ENCODE data around the gene UBASH3A. TPM values are rescaled to one million over a fixed set of nuclear protein-coding genes. Genes with fewer than 3 reads are reported as not detected.

UBASH3A gene
- total RNA-seq, 4 donors from 2014 or later, result 3.9 to 14.0 (median 5.3) TPM

DNA sequence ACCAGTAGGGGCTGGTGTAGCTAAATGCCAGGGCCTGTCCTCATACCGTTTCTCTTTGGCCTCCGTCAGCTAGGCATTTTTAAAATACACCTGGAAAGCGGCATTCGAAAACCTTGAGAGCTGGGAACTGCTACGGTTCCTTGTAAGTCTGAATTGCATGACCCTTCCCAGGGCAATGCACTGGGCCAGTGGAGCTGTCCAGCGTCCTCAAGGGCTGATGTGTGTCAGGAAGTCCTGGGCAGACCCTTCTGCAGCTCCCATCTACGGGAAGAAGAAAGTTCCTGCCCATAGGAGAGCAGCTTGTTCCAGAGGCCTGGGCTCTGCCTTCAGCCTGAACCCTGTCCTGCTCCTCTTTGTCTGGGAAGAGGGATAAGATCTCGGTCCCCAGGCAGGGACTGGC is 34.1 kb downstream of the UBASH3A start:
- Histone ChIP-seq H3K9me3 (peaks cover 0 to 6% (median 0%) of the 10 kb centered on the region in 4 donors), H3K36me3 (no peaks in the 10 kb centered on the region), H3K4me1 (peaks cover 0 to 7% (median 0%) of the 10 kb centered on the region in 4 donors), H3K4me3 (no peak overlapping the region), H3K27me3 (no peaks in the 10 kb centered on the region), H3K27ac (no peak overlapping the region)
- no peak for DNase-seq
- TF ChIP-seq CTCF (IDR thresholded peaks at IDR 0.05) (no peak), POLR2A (IDR thresholded peaks at IDR 0.05) (no peak)

DNA sequence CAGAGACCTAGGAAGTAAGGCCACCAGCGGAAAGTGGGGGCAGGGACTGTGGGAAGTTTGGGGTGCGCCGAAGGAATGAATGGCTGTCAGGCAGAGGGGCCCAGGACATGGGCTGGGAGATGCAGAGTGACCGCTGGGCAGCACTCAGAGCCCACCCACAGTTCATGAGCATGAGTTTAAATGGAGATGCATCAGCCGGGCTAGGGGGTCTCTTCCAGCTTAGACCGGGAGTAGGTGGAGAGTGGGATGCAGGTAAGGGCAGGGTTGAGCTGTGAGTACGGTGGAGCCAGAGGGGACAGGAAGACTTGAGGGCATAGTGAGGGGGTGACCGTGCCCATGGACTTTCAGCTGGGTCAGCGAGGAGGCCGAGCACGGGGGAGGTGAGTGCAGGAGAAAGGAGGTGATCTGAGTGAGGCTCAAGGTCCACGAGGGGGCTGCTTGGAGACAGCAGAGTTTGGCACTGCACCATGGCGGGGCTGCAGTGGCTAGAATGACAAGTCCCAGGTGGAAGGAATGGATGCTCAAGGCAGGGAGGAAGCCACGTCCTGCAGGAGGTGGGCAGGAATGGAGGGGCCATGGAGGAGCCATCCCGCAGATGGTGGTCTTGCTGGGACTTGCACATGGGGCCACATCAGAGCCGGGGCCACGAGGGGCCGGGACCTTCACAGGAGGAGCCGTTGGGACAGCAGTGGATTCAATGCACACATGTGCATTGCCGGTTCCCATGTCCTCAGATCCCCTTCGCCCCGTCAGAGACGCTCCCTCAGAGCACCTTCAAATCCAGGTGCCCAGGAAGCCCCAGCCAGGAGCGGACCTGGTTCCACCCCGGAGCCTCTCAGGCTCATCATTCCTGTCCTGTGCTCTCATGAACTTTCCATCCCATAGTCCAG is 34.9 kb downstream of the UBASH3A start:
- DNase-seq, result no peak
- Histone ChIP-seq H3K4me3 (no peak overlapping the region), H3K9me3 (peaks cover 0 to 6% (median 0%) of the 10 kb centered on the region in 4 donors), H3K27ac (no peak overlapping the region), H3K4me1 (peaks cover 0 to 2% (median 0%) of the 10 kb centered on the region in 4 donors), H3K27me3 (no peaks in the 10 kb centered on the region), H3K36me3 (no peaks in the 10 kb centered on the region)
- TF ChIP-seq POLR2A (IDR thresholded peaks at IDR 0.05) (no peak), CTCF (IDR thresholded peaks at IDR 0.05) (no peak)

GRCh38 chr21:42439284-42440186 is 35.8 kb downstream of the UBASH3A start:
- Histone ChIP-seq H3K9me3 (peaks cover 0 to 6% (median 0%) of the 10 kb centered on the region in 4 donors), H3K36me3 (no peaks in the 10 kb centered on the region), H3K27me3 (no peaks in the 10 kb centered on the region), H3K27ac (no peak overlapping the region), H3K4me1 (no peaks in the 10 kb centered on the region), H3K4me3 (no peak overlapping the region)
- TF ChIP-seq POLR2A (IDR thresholded peaks at IDR 0.05), result no peak
- TF ChIP-seq CTCF (IDR thresholded peaks at IDR 0.05), result no peak
- no peak for DNase-seq

DNA sequence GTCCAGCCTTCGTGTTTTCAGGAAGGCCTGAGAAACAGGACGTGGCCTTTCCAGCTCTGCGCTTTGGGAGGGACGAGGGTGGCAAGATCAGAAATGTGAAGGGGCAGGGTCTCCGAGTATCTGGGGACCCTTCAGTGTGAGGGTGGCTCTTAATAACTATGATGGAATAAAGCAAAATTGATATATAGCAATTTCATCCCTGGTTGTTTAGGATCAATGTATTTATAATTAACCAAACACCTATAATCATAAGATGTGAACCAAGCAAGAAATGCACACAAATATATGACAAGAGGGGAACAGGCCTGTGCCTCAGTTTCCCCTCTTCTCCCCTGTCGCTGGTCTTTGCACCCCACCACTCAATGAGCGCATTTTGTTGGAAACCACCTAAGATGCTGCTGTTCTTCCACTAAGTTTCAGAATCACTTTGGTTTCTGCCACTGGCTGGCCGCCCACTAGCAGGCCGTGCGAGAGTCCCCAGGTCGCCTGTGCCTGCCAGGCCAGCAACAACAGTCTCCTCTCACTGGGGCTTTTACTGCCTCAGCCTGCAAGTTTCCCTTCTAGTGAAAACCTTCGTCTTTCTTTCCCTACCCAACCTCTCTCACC is 36.6 kb downstream of the UBASH3A start:
- Histone ChIP-seq H3K36me3 (no peaks in the 10 kb centered on the region), H3K27ac (no peak overlapping the region), H3K9me3 (peaks cover 0 to 6% (median 0%) of the 10 kb centered on the region in 4 donors), H3K4me3 (no peak overlapping the region), H3K4me1 (no peaks in the 10 kb centered on the region), H3K27me3 (no peaks in the 10 kb centered on the region)
- no peak for TF ChIP-seq POLR2A (IDR thresholded peaks at IDR 0.05)
- TF ChIP-seq CTCF (IDR thresholded peaks at IDR 0.05), result no peak
- no peak for DNase-seq

GRCh38 chr21:42441963-42442362 is 38.3 kb downstream of the UBASH3A start:
- H3K9me3 ChIP-seq, result no peaks in the 10 kb centered on the region
- no peaks in the 10 kb centered on the region for H3K4me1 ChIP-seq
- H3K27ac ChIP-seq, result no peak overlapping the region
- H3K4me3 ChIP-seq, result no peak overlapping the region
- DNase-seq, result no peak
- no peaks in the 10 kb centered on the region for H3K36me3 ChIP-seq
- H3K27me3 ChIP-seq, result no peaks in the 10 kb centered on the region
- TF ChIP-seq POLR2A (IDR thresholded peaks at IDR 0.05) (no peak), CTCF (IDR thresholded peaks at IDR 0.05) (no peak)

All from Peyer's patch (tissue), 4 donors.